Measurements from ENCODE around the gene WDR38. TPM values are rescaled to one million over a fixed set of nuclear protein-coding genes. Genes with fewer than 3 reads are reported as not detected.

WDR38 gene
- total and polyA plus RNA-seq, 2 of the 13 experiments (the other 11 are each of a cell fraction or from before 2014, with no cell fraction given): not detected

- TF ChIP-seq TBX3 (IDR thresholded peaks at IDR 0.05; ENCODE audit: borderline replicate concordance) (peak; percentile 75; the same call in 1 of the 2 replicates), ZNF792 (CRISPR knock-in tag; IDR thresholded peaks at IDR 0.05) (no peak), ZBTB21 (CRISPR knock-in tag; IDR thresholded peaks at IDR 0.05) (peak; percentile 68; the same call in 1 of the 2 replicates), ZGPAT (CRISPR knock-in tag; IDR thresholded peaks at IDR 0.05) (peak; percentile 63; the same call in 1 of the 2 replicates), SIN3A (IDR thresholded peaks at IDR 0.05; ENCODE audit: borderline replicate concordance, low read depth, low read length) (no peak), PCBP2 (optimal IDR thresholded peaks at IDR 0.05; ENCODE audit: low read depth, low read length, poor library complexity, severe bottlenecking) (no peak), MTA3 (CRISPR knock-in tag; IDR thresholded peaks at IDR 0.05) (no peak), ZNF24 (IDR thresholded peaks at IDR 0.05) (peak; percentile 68), HDAC1 (CRISPR knock-in tag; IDR thresholded peaks at IDR 0.05) (peak; percentile 57), BCL6 (CRISPR knock-in tag; IDR thresholded peaks at IDR 0.05) (peak; percentile 57; the same call in 1 of the 2 replicates), MIXL1 (CRISPR knock-in tag; IDR thresholded peaks at IDR 0.05) (peak; percentile 49; the same call in 1 of the 2 replicates), TP53 (CRISPR knock-in tag; conservative IDR thresholded peaks at IDR 0.05) (no peak), SOX13 (IDR thresholded peaks at IDR 0.05) (no peak), SOX13 (CRISPR knock-in tag; conservative IDR thresholded peaks at IDR 0.05 in 1 of 2, IDR thresholded peaks at IDR 0.05 in 1 of 2) (peak in 1 of 2 experiments; percentile 48; a peak in 1 of 4 replicates), HOXA5 (CRISPR knock-in tag; IDR thresholded peaks at IDR 0.05) (peak; percentile 35; the same call in 1 of the 2 replicates), CHD4 (IDR thresholded peaks at IDR 0.05; ENCODE audit: borderline replicate concordance, low read length) (peak; percentile 82; the same call in 1 of the 2 replicates), ASH2L (IDR thresholded peaks at IDR 0.05; ENCODE audit: insufficient read length, low read depth, low read length) (peak; percentile 38), PAWR (CRISPR knock-in tag; IDR thresholded peaks at IDR 0.05; ENCODE audit: borderline replicate concordance) (no peak), THAP11 (CRISPR knock-in tag; IDR thresholded peaks at IDR 0.05) (peak; percentile 70), ZNF878 (CRISPR knock-in tag; IDR thresholded peaks at IDR 0.05) (0 out of 2 replicates have a peak, but pooled peaks have one; percentile 57), FOXO1 (CRISPR knock-in tag; IDR thresholded peaks at IDR 0.05) (peak; percentile 45; the same call in 1 of the 2 replicates), CREB1 (IDR thresholded peaks at IDR 0.05) (0 out of 2 replicates have a peak, but pooled peaks have one; percentile 37), CREB1 (CRISPR knock-in tag; IDR thresholded peaks at IDR 0.05) (peak; percentile 83), ZFP37 (CRISPR knock-in tag; IDR thresholded peaks at IDR 0.05; ENCODE audit: borderline replicate concordance) (no peak)
- TF ChIP-seq, protein P1, sequence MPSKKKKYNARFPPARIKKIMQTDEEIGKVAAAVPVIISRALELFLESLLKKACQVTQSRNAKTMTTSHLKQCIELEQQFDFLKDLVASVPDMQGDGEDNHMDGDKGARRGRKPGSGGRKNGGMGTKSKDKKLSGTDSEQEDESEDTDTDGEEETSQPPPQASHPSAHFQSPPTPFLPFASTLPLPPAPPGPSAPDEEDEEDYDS (CRISPR knock-in tag; IDR thresholded peaks at IDR 0.05): no peak
- TF ChIP-seq, protein P2, sequence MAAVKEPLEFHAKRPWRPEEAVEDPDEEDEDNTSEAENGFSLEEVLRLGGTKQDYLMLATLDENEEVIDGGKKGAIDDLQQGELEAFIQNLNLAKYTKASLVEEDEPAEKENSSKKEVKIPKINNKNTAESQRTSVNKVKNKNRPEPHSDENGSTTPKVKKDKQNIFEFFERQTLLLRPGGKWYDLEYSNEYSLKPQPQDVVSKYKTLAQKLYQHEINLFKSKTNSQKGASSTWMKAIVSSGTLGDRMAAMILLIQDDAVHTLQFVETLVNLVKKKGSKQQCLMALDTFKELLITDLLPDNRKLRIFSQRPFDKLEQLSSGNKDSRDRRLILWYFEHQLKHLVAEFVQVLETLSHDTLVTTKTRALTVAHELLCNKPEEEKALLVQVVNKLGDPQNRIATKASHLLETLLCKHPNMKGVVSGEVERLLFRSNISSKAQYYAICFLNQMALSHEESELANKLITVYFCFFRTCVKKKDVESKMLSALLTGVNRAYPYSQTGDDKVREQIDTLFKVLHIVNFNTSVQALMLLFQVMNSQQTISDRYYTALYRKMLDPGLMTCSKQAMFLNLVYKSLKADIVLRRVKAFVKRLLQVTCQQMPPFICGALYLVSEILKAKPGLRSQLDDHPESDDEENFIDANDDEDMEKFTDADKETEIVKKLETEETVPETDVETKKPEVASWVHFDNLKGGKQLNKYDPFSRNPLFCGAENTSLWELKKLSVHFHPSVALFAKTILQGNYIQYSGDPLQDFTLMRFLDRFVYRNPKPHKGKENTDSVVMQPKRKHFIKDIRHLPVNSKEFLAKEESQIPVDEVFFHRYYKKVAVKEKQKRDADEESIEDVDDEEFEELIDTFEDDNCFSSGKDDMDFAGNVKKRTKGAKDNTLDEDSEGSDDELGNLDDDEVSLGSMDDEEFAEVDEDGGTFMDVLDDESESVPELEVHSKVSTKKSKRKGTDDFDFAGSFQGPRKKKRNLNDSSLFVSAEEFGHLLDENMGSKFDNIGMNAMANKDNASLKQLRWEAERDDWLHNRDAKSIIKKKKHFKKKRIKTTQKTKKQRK (IDR thresholded peaks at IDR 0.05; ENCODE audit: low read length): no peak
Observed at GRCh38 chr9:124897570-124898460, 44.6 kb downstream of the WDR38 start (continued).
